GM15510 (cell line): ENCODE results near the gene ABHD8.

Source experiments
- POLR2A ChIP-seq: IDR thresholded peaks from 3 replicates; pipeline ENCODE4 v1.6.1; 2011; ENCODE audit warnings: borderline replicate concordance; ENCODE audit not compliant: insufficient read length; ENCODE audit errors: extremely low read depth

Gene ABHD8

DNA sequence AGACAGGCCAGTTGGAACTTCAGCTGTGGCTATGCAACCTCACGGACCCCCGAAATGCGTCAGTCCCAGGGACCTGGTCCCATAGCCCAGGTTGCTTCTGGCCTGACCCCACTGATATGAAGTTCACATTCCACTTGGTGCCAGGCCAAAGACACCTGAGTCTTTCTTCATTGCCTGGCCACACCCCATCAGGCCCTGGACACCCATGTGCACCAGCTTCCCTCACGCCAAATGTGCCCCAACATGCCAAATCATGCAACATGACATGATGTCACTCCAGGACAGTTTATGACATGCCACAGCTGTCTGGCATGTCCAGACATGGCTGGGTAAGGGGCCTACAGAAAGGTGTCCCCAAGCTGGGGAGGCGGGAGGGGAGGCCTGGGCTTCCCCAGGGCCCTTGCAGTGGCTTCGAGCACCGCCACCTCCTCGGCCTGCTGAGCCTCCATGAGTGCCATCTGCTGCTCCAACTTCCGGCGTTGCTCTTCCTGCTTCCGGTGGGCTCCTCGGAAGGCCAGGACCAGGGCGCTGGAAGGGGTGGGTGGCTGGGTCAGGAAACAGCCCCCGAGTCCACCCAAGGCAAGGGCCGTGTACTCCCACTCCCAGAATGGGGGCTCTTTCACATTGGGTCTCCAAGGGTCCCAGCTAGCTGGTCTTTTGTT, 53.2 kb downstream of the ABHD8 start:
- no peak for TF ChIP-seq POLR2A

DNA sequence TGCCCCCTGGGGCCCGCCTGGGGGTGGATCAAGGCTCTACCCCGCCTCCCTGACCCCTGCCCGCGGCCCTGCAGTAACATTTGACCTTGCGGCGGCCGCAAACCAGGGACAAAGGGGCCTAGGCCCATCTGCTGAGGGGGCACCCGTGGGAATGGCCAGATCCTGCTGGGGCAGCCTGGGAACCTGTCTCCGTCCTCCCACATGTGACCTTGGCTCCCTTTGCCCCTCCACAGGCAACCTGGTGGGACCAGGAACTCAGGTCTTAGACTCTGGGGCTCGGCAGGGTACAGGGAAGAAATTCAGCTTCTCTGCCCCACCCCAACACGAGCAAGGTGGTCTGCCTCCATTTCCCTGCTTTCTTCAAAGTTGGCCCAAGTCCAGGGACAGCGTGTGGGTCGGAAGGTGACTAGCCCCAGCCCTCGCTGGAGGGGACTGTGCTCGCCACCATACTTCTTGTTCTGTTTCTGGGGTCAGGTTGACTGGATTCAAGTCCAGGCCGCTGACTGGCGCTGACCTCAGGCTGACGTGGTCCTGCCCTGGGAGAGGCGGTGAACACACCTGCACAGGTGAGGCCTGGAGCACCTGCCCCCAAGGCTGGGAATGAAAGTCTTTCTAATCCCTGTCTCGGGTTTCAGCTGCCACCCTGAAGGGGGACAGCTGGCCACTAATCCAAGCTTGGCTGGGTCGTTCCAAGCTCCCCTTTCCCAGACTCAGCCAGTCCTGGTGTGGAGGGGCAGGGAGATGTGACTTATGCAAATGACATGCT, 55.0 kb downstream of the ABHD8 start:
- no peak for TF ChIP-seq POLR2A

DNA sequence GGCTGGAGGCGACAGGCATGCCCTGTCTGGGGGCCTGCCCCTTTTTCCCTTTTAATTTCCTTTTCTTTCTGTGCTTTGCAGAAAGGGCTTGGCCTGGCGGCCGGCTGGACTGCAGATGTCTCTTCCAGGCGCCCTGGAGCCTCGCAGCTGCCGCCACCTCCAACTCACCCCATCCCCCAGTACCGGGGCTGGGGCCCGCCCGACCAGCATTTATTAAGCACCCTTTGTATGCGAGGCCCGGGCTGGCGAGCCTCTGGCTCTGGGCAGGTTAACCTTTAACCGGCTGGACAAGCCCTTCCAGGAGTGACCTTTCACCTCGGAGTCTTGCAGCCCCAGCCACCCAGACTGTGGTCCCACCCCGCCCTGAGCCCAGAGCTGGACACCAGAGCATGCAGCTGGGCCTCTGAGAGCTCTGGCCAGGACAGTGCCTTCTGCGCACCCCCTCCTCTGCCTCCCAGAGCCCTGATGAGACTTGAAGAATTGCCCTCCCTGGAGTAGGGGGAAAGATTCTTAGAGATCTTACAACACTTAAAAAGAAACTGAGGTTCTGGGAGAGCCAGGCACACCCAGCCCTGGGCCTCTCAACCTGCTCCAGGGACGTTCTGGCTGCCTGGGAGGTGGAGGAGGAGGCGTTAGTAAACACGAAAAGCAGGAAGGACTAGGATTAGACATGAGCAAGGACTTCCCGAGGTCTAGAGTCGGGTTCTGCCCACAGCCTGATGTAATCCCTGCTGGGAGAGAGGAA, 56.4 kb downstream of the ABHD8 start:
- TF ChIP-seq POLR2A: no peak

DNA sequence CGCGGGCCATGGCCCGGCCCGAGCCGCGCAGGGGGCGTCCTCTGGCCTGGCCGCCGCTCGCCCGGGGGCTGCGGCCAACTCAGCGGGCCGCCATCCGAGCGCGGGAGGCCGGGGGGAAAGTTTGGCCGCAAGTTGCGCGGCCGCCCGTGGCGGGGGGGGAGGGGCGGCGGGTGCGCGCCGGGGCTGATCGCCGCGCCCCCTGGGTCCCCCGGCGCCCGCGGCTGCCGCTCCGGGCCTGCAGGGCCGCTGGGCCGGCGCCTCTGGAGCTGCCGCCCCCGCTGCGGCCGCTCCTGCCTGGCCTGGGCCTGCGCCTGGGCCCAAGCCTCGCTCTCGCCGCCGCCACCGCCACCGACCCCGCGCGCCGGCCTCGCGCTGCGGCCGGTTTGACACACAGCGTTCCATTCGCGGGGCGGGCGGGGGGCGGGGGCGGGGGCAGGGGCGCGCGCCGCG, 57.7 kb downstream of the ABHD8 start, which contains the start of gene NR2F6:
TSS of gene NR2F6 (minus strand) at position 385 of the 450 bp plus-strand sequence. CDS start 699 bp downstream, outside the sequence.
- TF ChIP-seq POLR2A: no peak

DNA sequence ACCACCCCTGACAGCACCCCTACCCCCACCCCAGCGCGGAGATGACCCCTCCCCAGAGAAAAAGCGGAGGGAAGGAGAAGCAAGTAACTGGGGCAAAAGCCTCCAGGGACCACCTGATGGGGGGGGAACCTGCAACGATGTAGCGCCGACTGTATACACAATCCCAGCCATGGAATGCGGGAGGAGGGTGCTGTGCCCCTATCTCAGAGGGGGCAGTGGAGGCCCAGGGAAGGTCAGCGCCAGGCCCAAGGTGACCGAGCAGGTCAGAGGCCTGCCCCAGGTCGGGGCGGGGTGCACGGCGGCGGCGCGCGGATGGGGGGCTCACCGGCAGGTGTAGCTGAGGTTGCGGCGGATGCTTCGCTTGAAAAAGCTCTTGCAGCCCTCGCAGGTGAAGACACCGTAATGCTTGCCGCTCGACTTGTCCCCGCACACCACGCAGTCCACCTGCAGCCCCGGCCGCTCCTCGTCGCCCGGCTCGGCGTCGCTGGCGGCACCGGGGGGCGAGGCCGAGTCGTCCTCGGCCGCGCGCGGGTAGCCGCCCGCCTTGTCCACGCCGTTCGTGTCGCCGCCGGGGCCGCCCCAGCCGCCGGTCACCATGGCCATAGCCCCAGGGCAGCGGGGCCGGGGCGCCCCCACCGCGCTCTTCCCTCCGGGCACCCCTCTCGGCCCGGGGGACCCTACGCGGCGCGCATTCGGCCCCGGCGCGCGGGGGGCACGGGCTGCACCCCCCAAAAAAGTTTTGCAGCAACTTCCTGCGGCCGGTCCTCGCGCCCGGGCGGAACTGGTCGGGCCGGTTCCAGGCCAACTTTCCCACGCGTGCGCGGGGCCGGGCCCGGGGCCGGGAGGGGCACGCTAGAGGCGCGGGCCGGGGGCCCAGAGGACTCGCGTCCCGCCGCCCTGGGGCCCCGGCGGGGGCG, 58.3 kb downstream of the ABHD8 start:
- no peak for TF ChIP-seq POLR2A

DNA sequence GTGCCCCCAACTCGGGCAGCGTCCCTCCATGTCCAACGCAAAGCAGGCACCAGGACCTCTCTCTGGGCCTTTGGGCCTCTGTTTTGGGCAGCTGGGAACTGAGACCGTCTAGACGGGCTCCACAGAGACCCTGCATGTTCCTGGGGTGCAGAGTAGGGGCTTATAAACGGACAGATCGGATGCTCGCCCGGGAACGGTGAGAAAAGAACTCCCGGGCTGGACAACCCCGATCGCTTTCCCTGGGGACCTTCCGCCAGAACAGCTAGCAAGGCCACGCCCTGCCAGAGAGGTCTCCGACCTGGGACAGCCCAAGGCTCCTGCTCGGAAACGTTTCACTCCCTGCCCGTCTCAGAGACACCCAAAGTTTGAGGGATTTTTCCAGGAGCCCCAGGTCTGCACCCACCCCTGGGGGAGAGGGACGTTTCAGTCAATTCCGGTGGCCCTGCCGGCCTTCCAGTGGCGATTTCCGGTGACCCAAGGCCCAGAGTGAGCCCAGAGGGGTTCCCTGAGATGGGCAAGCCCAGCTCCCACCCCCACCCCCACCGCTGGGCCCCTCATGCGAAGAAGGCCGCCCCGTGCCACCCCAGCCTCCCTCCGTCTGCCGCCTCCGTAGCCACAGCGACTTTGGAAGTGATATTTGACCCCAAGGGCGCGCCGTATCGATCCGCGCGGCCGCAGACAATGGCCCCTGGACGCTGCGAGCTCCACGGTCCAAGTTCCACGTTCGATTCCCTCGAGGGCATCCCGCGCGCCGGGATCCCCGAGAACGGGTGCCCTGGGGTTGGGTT, 59.2 kb downstream of the ABHD8 start:
- TF ChIP-seq POLR2A: no peak

DNA sequence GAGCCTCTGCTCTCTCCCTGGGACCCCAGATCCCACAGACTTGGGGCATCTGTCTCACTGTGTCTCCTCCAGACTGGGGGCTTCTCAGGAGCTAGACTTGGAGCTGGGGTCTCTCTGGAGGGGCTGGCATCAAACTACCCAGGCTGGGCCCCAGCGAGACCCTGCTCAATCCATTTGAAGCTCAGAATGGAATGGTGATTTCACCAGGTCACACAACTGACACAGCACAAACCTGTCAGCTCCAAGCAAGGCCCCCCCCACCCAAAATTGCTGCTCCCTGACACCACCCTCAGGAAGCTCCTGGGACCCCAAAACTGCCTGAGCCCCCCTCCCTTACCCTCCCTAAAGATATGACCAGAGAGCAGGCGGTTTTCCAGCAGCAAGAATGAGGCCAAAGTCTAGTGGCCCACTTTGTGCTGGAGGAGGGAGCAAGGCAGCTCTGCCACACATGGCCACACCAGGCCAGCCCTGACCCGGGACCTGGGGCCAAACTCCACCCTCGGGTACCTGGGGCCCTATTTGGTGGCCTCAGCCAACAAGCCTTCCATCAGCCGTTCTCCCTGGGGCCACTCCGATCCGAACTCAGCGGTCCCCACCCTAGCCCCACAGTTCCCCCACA, 59.9 kb downstream of the ABHD8 start:
- no peak for TF ChIP-seq POLR2A

DNA sequence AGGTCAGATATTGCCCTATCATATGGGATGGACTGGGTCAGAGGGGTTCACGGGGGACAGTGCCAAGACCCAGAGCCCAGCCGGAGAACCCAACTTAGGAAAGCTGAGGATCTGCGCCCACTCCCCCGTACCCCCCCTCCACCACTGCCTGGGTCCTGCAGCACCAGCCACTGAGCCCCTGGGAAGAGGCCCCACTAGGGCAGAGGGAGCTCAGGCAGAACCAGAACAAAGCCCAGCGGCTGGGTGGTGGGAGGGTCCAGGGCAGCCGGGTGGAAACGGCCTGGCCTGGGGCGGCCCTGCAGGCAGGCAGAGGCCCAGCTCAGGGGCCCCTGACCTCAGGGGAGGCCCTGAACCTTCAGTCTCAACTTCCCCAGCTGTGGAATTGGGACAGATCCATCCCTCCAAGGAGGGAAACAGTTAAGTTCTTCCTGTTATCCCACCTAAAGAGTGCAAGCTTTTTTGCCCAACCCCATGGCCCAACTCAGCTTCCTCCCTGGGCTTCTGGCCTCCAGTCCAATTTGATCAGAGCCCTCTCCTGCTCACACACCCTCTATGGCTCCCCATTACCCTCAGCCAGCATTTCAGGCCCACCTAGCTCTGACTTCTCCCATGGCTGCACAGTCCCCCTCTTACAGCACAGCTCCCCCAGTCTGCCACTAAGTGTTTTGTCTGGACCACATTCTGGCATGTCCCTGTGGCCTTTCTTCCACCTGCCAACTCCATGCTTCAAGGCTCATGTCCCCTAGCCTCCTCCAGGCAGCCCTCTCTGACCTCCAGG, 60.6 kb downstream of the ABHD8 start:
- no peak for TF ChIP-seq POLR2A
